SH-SY5Y (cell line): ENCODE data around the gene PERCC1.

Experiments
- GATA2 ChIP-seq: IDR thresholded peaks from 2 replicates; pipeline ENCODE4 v1.6.1; 2011; ENCODE audit warnings: mild to moderate bottlenecking, low read depth, low read length
- GATA3 ChIP-seq: IDR thresholded peaks from 2 replicates; pipeline ENCODE4 v1.6.1; 2011; ENCODE audit warnings: low read depth, mild to moderate bottlenecking, low read length, moderate library complexity

The PERCC1 gene

DNA sequence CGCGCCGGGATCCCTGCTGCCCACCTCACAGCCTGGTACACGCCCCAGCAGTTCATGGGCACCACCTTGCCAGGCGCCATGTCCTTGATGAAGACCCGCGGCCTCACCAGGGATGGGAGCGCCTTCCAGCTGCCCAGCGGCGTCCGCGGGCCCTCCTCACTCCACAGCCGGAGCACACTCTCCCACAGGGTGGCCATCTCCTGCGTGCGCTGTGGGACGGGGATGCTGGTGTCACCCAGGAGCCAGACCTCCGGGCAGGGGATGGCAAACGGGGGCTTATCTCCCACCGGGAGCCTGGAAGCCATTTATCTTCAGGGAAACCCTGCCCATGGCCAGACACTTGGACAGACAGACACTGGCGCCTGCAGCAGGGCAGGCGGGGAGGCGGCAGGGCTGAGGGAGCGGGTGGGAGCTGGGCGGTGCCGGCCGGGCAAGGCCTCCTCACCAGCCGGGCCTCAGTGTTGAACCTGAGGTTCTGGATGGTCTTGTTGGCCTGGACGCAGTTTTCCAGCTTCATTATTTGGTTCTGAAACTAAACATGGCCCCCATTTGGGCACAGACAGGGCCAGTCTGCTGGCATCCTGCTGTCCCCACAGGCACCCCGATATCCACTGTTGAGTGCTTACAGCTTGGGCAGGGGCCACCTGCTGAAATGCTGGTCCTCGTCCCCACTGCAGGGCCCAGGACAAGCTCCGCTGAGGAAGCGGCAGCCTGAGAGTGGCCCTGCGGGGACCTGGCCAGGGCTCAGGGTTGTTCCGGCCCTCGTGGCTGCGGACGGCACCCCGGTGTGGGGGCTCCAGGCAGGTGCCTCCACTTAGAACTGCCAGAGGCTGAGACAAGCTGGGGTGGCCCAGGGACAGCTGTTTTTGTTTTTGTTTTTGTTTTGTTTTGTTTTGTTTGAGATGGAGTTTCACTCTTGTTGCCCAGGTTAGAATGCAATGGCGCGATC is 4.0 kb downstream of the PERCC1 start:
- no peak for TF ChIP-seq GATA3

DNA sequence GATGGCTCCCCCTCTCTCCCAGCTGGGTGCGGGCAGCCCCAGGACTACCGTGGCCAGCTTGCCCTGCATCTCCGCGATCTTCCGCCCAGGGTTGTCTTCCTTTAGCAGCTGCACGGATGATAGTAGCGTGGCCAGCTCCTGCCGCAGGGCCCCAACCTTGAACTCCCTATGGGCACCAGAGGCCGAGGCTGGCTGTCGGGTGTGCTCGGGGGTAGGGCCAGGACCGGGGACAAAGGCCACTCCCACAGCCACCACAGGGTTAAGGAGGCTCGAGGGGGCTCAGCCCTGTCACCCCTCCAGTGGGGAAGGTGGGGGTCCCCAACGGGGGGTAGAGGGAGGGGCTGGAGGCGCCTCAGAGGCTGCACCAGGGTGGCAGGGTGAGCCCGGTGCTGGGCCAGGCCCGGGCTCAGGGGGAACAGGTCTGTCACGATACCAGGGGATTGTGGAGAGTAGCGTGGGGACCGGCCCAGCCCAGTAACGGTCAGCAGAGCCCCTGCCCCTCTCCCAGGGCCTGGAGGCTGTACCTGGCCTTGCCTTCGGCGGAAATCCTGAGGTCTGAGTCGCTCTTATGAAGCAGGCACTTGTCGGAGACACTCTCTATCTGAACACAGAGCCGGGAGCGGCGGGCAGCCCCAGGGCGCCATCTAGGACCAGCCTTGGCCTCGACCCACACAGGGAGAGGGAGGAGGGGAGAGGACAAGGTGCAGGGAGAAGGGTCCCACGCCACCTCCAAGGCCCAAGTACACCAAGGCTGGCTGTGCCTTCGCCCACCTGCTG is 5.2 kb downstream of the PERCC1 start:
- no peak for TF ChIP-seq GATA3
- no peak for TF ChIP-seq GATA2

DNA sequence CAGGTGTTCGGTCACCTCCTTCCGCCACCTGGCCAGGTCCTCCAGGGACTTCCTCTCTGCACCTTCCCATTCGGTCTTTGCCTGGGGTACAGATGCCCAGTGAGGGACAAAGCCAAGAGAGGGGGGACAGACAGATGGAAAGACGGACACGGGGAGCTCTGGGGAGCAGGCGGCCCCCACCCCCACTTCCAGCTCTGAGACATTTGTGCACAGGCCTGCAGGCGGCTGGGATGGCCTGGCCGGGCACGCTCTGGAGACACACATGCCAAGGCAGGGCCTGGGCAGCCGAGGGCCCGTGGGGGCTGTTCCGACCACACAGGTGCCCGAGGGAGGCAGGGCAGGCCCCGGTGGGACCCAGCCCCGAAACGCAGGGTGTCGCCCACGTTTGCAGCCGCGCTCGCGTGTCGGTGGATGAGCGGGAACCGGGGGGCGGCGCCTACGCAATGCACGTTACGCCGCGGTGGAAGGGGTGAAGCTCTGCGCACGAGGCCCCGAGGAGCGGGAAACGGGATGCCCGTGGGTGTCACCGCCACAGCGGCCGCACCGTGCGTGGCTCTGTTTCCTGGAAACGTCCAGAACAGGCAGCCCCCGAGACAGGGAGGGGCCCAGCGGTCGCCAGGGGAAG is 6.0 kb downstream of the PERCC1 start:
- TF ChIP-seq GATA3 (no peak), GATA2 (no peak)

DNA sequence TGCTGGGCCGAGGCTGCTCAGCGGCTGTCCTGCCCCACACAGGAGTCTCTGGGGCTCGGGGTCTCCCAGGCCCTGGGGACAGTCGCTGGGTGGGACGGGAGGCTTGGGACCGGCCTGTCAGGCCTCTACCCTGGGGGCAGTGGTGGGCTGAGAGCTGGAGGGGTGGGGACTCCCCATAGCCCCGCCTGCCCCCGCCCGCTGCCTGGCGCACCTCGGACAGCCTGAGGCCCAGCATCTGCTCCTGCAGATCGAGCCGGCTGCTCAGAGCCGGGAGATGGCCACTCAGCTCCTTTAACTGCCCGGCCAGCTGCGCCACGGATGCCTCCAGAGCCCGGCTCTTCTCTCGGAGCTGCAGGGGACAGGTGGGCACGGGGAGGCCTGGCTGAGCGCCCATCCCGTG is 6.7 kb downstream of the PERCC1 start:
- TF ChIP-seq GATA2 (no peak), GATA3 (no peak)

DNA sequence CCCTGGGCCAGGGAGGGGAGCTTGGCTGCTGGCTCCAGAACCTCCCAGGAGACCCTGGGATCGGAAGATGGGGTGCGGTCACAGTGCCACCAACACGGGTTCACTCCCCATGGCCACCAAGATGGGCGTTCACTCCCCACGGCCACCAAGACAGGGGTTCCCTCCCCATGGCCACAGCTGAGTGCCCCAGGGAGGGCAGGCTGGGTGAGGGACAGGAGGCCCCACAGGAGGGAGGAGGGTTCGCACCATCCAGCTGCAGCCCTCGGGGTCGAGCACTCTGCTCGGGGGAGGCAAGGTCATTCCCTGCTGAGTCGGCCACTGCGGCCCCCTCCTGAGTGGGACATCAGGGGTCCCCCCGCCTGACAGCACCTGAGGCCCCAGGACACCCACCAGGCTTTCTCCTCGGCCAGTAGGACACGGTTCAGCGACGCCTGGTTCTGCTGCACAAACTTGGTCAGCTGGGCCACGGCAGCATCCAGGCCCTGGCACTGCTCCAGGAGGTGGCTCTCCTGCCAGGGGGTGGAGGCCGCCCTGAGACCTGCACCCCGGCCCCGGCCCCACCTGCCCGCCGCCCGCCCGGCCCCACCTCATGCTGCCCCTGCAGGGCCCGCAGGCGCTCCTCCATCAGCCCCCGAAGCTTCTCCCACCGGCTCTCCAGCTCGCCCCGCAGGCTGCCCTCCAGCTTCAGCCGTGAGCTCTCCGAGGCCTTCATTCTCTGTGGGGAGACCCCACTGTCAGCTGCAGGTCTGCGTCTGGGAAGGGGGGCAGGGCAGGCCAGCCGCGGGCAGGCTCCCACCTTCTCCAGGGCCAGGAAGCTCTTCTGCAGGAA is 7.6 kb downstream of the PERCC1 start:
- TF ChIP-seq GATA2 (no peak), GATA3 (no peak)

DNA sequence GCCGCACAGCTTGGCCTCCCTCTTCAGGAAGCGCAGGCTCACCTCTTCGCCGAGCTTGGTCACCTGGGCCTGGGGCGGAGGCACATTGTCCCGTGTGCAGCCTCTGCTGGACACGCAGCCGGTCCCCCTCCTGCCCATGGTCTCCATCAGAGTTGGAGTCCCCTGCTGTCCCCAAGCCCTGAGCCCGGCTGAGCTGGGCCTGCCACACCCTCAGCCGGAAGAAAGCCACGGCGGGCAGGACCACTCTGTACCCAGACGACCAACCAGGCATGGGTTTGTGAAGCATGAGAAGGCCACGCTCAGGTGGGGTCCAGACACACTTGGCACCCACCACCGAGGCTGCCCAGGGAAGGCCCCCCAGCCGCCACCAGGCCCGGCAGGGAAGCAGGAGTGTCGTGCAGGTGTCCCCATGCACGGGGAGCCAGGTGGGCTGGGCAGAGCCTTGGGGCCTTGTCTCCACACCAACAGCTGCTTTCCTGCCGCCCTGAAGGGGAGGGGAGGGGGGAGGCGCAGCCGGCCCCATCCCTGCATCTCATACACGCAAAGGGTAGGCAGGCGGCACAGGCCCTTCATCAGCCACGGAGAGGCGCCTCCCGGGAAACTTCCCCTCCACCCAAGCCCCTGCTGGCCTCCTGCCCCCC is 8.3 kb downstream of the PERCC1 start:
- TF ChIP-seq GATA2, result no peak
- TF ChIP-seq GATA3, result no peak

DNA sequence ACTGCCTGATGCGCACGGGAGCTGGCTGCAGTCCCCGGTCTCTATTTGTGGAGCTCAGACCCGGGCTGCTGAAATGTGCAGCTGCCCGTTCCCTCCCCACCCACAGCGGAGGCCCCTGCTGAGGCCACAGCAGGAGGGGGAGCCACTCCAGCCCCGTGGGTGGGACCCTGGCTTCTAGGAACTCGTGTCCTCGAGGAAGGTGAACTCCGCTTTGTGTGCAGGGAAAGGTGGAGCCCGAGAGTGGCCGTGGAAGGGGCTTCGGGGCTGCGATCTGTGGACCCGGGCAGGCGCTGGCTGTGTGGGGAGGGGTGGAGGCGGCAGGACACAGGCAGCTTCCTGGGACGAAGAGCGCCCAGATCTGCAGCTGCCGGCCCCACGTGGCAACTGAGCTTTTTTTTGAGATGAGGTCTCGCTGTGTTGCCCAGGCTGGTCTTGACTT is 10.5 kb downstream of the PERCC1 start:
- TF ChIP-seq GATA2 (no peak), GATA3 (no peak)

DNA sequence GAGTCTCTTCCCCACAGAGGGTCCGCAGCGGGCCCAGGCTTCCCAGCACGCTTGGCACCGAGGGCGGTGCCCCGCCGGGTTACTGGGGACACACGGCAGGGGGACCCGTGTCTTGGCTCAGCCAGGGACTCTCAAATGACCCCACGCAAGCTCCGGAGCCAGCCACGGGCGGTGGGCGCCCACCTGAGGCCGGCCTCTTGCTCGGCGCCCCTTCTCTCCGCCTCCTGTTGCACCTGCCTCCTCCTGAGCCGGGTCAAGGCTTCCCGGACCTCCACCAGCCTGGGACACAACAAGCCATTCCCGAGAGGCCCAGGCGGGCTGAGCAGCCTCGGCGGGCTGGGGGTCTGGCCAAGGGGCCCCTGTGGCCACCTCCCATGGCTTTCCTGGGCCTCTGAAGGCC is 11.8 kb downstream of the PERCC1 start:
- no peak for TF ChIP-seq GATA3
- no peak for TF ChIP-seq GATA2

DNA sequence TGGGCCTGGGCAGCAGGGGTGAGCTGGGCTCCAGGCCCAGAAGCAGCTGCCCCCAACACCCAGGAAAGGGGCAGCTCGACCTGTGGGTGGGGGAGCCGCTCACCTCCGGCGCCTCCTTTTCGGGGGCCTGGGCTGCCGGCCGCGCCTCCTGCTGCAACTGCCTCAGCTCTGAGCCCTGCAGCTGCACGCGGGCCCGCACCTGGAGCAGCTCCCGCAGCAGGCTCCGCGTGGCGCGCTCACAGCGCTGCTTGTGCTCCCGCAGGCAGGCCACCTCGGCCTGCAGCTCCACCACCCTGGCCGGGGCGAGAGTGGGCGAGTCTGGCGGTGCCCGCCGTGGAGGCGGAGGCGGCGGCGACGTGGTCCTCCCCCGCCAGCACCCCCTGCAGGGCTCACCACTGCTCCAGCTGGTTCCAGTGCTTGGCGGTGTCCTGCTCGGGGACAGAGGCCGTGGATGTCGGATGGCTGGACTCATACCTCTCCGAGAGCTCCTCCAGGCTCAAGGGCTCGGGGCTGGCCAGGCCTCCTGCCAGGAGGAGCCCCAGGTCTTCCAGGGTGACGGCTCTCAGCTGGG is 12.6 kb downstream of the PERCC1 start:
- TF ChIP-seq GATA3 (no peak), GATA2 (no peak)

DNA sequence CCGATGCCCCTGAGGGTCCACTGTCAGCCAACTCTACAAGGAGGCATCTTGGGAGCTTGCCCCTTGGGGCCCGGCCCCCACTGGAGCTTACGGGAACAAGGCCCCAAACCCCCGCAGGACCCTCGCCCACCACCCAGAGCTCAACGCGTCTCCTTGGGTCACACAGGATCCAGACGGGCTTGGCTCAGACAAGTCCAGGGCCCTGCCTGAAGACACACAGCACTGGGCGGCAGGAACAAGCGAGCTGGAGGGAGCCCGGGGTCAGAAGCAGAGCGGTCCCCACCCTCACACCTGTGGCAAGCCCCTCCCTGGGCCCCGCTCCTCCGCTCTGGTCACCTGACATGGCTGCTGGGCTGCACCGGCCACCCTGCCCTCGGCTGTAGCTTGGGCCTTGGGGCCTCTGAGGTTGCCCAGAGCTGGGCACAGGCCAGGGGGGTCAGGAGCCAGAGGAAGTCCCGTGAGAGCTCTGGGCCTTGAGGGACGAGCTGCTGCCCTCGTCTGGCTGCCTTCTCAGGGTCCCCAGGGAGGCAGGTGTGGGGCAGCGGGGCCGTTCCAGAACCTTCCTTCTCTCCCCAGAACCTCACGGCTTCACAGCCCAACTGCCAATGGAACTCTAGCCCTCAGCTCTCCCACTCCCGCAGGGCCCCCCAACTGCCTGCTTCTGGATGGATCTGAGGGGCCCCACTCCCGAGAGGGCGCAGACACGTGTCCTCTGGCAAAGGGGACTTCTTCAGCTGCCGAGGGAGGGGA is 13.3 kb downstream of the PERCC1 start, which contains the start of gene CCDC154:
Gene CCDC154, minus strand, starts transcription at position 577 of the 750 bp plus-strand sequence. Its CDS starts 234 bp downstream, at position 343.
- TF ChIP-seq GATA3 (no peak), GATA2 (no peak)

DNA sequence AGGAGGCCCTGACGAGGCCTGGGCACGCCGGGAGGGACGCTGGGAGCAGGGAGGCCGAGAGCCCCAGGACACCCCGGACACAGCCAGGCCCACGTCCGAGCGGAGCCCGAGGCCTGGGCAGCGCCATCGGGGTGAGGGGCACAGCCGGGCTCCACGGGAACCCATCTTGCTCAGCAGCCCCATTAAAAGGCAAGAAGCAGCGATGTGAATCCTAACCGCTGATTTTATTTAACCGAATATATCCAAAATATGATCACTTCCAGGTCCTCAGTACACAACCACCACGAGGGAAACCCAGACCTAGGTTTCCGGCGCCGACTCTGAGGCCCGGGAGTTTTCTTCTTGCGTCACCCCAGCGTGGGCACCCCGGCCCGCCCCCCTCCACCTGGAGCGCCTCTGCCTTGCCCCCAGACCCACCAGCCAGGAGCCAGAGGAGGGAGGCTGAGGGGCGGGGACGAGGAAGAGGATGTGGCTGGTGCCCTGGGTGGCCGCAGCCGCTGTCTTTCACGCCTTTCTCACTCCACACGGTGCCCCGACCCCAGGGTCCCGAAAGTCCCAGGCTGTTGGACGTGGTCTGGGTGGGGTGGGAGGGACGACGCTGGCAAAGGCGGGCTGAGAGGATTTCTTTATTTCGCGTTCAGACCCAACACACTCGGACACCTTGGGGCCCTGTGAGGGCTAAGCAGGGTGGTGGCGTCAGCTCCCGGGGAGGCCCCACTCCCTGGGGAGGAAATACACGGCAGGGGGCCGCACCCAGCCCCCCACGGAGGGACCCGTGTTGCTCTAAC is 14.0 kb downstream of the PERCC1 start:
- TF ChIP-seq GATA2 (no peak), GATA3 (no peak)
